Smooth muscle cell (in vitro differentiated cells): ENCODE results near the gene IL9. TPM values are rescaled to one million over a fixed set of nuclear protein-coding genes. Genes with fewer than 3 reads are reported as not detected.
"Not testable (repeated sequence)": the region's sequence is repeated elsewhere in the genome, so short reads cannot be mapped to it uniquely, and the experiment has no call there.

Experiments used
- DNase-seq: peaks from one replicate; lab custom pipeline; 2025; ENCODE audit not compliant: unreplicated experiment; lab: John Stamatoyannopoulos, UW
- H2AFZ ChIP-seq: fragments of 200-600 bp; sonication (generic); 2 replicates; pipeline ENCODE4 v1.6.0; 2016; ENCODE audit warnings: antibody characterized with exemption, low read depth, mild to moderate bottlenecking
- H3F3A ChIP-seq: fragments of 200-600 bp; sonication (generic); 2 replicates; pipeline ENCODE4 v1.6.0; 2017; ENCODE audit warnings: antibody characterized with exemption, low read depth
- H3K27ac ChIP-seq: fragments of 200-600 bp; sonication (generic); 2 replicates; pipeline ENCODE4 v1.5.1; 2016; ENCODE audit warnings: low read depth, mild to moderate bottlenecking
- H3K27me3 ChIP-seq: fragments of 200-600 bp; sonication (generic); 2 replicates; pipeline ENCODE4 v1.6.1; 2016; ENCODE audit warnings: low read depth, mild to moderate bottlenecking
- H3K36me3 ChIP-seq: fragments of 200-600 bp; sonication (generic); 2 replicates; pipeline ENCODE4 v1.5.1; 2016; ENCODE audit warnings: low read depth
- H3K4me1 ChIP-seq: fragments of 200-600 bp; sonication (generic); 2 replicates; pipeline ENCODE4 v1.5.1; 2016; ENCODE audit warnings: low read depth
- H3K4me2 ChIP-seq: fragments of 200-600 bp; sonication (generic); 2 replicates; pipeline ENCODE4 v1.6.0; 2016; ENCODE audit warnings: mild to moderate bottlenecking
- H3K4me3 ChIP-seq: fragments of 200-600 bp; sonication (generic); 2 replicates; pipeline ENCODE4 v1.5.1; 2016; ENCODE audit warnings: mild to moderate bottlenecking
- H3K79me2 ChIP-seq: fragments of 200-600 bp; sonication (generic); 2 replicates; pipeline ENCODE4 v1.6.0; 2016; ENCODE audit warnings: low read depth, mild to moderate bottlenecking
- H3K9ac ChIP-seq: fragments of 200-600 bp; sonication (generic); 2 replicates; pipeline ENCODE4 v1.6.0; 2016; ENCODE audit warnings: low read depth
- H3K9me3 ChIP-seq: fragments of 200-600 bp; sonication (generic); replicated peaks from 2 replicates; pipeline ENCODE4 v1.5.1; 2016; ENCODE audit warnings: low read depth
- H4K20me1 ChIP-seq: fragments of 200-600 bp; sonication (generic); 2 replicates; pipeline ENCODE4 v1.6.0; 2016; ENCODE audit warnings: low read depth
- WGBS: methylation state at CpG from one replicate; pipeline ENCODE4 v1.1.7; 2016; ENCODE audit warnings: low lambda C conversion rate; 5-methylcytosine and 5-hydroxymethylcytosine counted together
- polyA plus RNA-seq: library from polyadenylated mRNA; unstranded; fragments of >200 nt; fragmentation: Nextera tagmentation; extraction: Ambion mirVana; gene quantifications from 2 replicates; pipeline ENCODE4 v1.2.1, GENCODE V29; 2016
- total RNA-seq: library from RNA; depleted of rRNA; stranded (reverse); fragments of >200 nt; gene quantifications from 2 replicates; pipeline ENCODE4 v1.2.3, GENCODE V29; 2014
- TF ChIP-seq, protein P1 (sequence below): fragments of 200-600 bp; sonication (generic); IDR thresholded peaks from 2 replicates; pipeline ENCODE4 v1.5.1; 2017; ENCODE audit warnings: borderline replicate concordance, mild to moderate bottlenecking, antibody characterized with exemption; ENCODE audit not compliant: insufficient read depth, poor library complexity, severe bottlenecking

The IL9 gene
- total and polyA plus RNA-seq, 2 experiments from 2014 or later = not detected

DNA sequence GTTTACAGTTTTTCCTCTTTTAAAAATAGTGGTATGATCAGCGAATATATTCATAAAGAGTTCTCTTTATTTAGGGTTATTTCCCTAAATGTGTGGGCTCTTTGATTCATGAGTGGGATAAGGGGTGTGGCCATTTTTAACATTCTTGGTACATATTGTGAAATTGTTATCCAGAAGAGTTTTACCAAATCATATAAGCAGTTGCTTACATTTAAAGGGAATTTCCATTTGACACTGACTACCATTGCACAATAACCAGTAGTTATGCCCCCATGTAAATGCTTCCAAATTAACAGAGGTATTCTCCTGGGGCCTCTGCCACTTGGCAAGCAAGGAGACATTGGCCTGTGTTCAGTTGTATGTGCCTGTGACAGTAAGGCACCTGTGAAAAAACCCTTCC, 34.0 kb downstream of the IL9 start:
- Histone ChIP-seq H4K20me1 (no peaks in the 10 kb centered on the region), H3K27me3 (peaks cover 21% of the 10 kb centered on the region), H3K4me1 (no peaks in the 10 kb centered on the region), H3K9me3 (no peaks in the 10 kb centered on the region), H3F3A (no peaks in the 10 kb centered on the region), H3K4me3 (no peak overlapping the region), H3K9ac (no peak overlapping the region), H3K79me2 (no peaks in the 10 kb centered on the region), H3K27ac (no peak overlapping the region), H3K4me2 (no peak overlapping the region), H3K36me3 (no peaks in the 10 kb centered on the region), H2AFZ (no peak overlapping the region)
- TF ChIP-seq, protein P1, sequence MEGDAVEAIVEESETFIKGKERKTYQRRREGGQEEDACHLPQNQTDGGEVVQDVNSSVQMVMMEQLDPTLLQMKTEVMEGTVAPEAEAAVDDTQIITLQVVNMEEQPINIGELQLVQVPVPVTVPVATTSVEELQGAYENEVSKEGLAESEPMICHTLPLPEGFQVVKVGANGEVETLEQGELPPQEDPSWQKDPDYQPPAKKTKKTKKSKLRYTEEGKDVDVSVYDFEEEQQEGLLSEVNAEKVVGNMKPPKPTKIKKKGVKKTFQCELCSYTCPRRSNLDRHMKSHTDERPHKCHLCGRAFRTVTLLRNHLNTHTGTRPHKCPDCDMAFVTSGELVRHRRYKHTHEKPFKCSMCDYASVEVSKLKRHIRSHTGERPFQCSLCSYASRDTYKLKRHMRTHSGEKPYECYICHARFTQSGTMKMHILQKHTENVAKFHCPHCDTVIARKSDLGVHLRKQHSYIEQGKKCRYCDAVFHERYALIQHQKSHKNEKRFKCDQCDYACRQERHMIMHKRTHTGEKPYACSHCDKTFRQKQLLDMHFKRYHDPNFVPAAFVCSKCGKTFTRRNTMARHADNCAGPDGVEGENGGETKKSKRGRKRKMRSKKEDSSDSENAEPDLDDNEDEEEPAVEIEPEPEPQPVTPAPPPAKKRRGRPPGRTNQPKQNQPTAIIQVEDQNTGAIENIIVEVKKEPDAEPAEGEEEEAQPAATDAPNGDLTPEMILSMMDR = no peak
- no peak for DNase-seq
- 95% methylated on average over 1 of the region's 1 CpG for WGBS

DNA sequence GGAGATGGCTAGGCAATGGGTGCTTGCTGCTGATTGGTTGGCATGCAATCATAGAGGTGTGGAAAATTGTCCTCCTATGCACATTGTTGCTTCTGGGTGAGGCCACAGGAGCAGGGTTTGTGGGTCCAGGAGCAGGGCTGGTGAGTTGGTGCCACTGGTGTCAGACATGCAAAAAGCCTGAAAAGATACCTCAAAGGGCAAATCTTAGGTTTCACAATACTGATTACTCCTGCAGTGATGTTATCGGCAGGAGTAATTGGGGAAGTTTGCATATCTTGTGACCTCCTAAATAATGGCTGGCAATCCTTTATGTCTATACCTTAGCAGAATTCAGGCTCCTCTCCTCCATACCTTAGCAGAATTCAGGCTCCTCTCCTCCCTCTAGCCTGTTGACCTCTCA, 36.0 kb downstream of the IL9 start:
- Histone ChIP-seq H4K20me1 (no peaks in the 10 kb centered on the region), H2AFZ (no peak overlapping the region), H3K27ac (no peak overlapping the region), H3K4me2 (no peak overlapping the region), H3K4me1 (no peaks in the 10 kb centered on the region), H3F3A (no peaks in the 10 kb centered on the region), H3K27me3 (peaks cover 21% of the 10 kb centered on the region), H3K79me2 (no peaks in the 10 kb centered on the region), H3K9me3 (no peaks in the 10 kb centered on the region), H3K9ac (no peak overlapping the region), H3K4me3 (no peak overlapping the region), H3K36me3 (no peaks in the 10 kb centered on the region)
- WGBS = 85% methylated on average over 1 of the region's 1 CpG
- TF ChIP-seq, protein P1 = no peak
- DNase-seq = no peak

DNA sequence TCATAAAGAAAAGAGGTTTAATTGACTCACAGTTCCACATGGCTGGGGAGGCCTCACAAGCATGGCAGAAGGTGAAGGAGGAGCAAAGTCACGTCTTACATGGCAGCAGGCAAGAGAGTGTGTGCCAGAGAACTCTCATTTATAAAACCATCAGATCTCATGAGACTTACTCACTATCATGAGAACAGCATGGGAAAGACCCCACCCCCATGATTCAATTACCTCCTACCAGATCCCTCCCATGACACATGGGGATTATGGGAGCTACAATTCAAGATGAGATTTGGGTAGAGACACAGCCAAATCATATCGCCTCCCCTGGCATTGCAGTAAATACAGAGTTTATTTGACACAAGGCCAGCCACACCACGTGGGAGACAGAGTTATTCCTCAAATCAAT, 36.5 kb downstream of the IL9 start:
- not testable (repeated sequence) for H3K4me2 ChIP-seq, H3K79me2 ChIP-seq, H3K36me3 ChIP-seq, DNase-seq, H2AFZ ChIP-seq, H3K9ac ChIP-seq, H3K4me1 ChIP-seq, H3K4me3 ChIP-seq, H3F3A ChIP-seq, H4K20me1 ChIP-seq, H3K9me3 ChIP-seq, H3K27ac ChIP-seq
- WGBS = 83% methylated on average over 3 of the region's 3 CpGs
- peaks cover 21% of the 10 kb centered on the region for H3K27me3 ChIP-seq

DNA sequence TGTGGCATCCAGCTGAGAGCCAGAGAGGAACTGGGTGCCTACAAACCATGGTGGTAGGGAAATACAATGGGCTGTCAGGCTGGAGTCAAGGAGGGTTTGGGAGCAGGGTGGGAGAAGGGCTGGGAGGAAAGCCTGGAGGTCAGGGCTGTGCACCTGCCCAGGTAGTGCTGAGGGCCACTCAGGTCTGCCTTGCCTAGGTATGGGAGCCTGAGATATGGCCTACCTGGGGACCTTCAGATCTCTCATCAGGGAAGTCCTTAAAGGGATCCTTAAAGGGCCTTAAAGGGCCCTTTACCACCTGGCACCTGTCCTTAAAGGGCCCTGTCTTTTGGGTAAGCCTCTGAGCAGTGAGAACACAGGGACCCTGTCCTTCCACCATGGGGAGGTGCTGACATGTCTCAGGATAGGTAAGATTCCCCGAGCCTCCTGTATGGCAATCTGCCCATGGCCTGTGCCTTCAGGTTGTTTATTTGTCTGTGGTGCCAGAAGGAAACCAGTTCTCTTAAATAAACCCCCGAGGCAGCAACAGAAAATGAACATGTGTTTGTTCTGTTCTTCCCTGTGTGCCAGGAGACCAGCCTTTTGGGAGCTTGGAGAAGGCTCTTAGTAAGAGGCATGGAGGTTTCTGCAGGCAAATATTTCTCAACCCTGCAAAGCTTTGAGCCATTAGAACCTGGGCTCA, 37.9 kb downstream of the IL9 start:
- H3K27me3 ChIP-seq = peaks cover 16% of the 10 kb centered on the region
- H3K9me3 ChIP-seq = peaks cover 10% of the 10 kb centered on the region
- H3K79me2 ChIP-seq = no peaks in the 10 kb centered on the region
- no peak for DNase-seq
- H2AFZ ChIP-seq = no peak overlapping the region
- H3K4me3 ChIP-seq = no peak overlapping the region
- WGBS = 82% methylated on average over 2 of the region's 2 CpGs
- H3K4me1 ChIP-seq = no peaks in the 10 kb centered on the region
- no peak overlapping the region for H3K4me2 ChIP-seq
- H3K27ac ChIP-seq = no peak overlapping the region
- TF ChIP-seq, protein P1 = no peak
- no peaks in the 10 kb centered on the region for H3K36me3 ChIP-seq
- no peaks in the 10 kb centered on the region for H3F3A ChIP-seq
- no peak overlapping the region for H3K9ac ChIP-seq
- H4K20me1 ChIP-seq = no peaks in the 10 kb centered on the region
